SK-N-SH treated with all-trans-retinoic acid at 6 μM for 48 hours (cell line): ENCODE results near the gene ARHGAP26.

Experiments used
- ATAC-seq: fragments of 200-7000 bp; cut with Tn5 transposase; 3 replicates; pipeline ENCODE4 v1.9.1; 2020; ENCODE audit warnings: mild to moderate bottlenecking, moderate library complexity
- ARNTL ChIP-seq: fragments of 450-650 bp; formaldehyde crosslinking; IDR thresholded peaks from 2 replicates; pipeline ENCODE4 v1.5.0; 2020; ENCODE audit warnings: low read depth, mild to moderate bottlenecking, moderate library complexity, borderline replicate concordance
- BACH2 ChIP-seq: fragments of 250-450 bp; sonication (Bioruptor Pico); IDR thresholded peaks from 2 replicates; pipeline ENCODE4 v1.9.0; 2021; ENCODE audit warnings: mild to moderate bottlenecking, borderline replicate concordance
- CSDC2 ChIP-seq: fragments of 250-450 bp; sonication (Bioruptor Pico); IDR thresholded peaks from 2 replicates; pipeline ENCODE4 v1.5.0; 2020; ENCODE audit warnings: mild to moderate bottlenecking, moderate library complexity
- ESRRG ChIP-seq: fragments of 250-450 bp; sonication (Bioruptor Pico); IDR thresholded peaks from 2 replicates; pipeline ENCODE4 v1.6.1; 2021; ENCODE audit warnings: mild to moderate bottlenecking
- OSR1 ChIP-seq: fragments of 250-450 bp; sonication (Bioruptor Pico); IDR thresholded peaks from 2 replicates; pipeline ENCODE4 v1.8.0; 2022; ENCODE audit warnings: moderate library complexity, mild to moderate bottlenecking, inconsistent platforms
- PPARA ChIP-seq: fragments of 250-450 bp; sonication (Bioruptor Pico); IDR thresholded peaks from 2 replicates; pipeline ENCODE4 v1.5.0; 2020; ENCODE audit warnings: mild to moderate bottlenecking, borderline replicate concordance
- RARB ChIP-seq: fragments of 250-450 bp; sonication (Bioruptor Pico); IDR thresholded peaks from 2 replicates; pipeline ENCODE4 v1.8.0; 2021; ENCODE audit warnings: mild to moderate bottlenecking, moderate library complexity
- TCF4 ChIP-seq: fragments of 250-450 bp; sonication (Bioruptor Pico); IDR thresholded peaks from 2 replicates; pipeline ENCODE4 v1.8.0; 2021; ENCODE audit warnings: mild to moderate bottlenecking, moderate library complexity, borderline replicate concordance
- ZC3H10 ChIP-seq: fragments of 250-450 bp; sonication (Bioruptor Pico); IDR thresholded peaks from 2 replicates; pipeline ENCODE4 v1.5.1; 2021; ENCODE audit warnings: mild to moderate bottlenecking, moderate library complexity
- ZFP3 ChIP-seq: fragments of 250-450 bp; sonication (Bioruptor Pico); IDR thresholded peaks from 2 replicates; pipeline ENCODE4 v1.5.0; 2020; ENCODE audit warnings: mild to moderate bottlenecking, moderate library complexity
- ZFP30 ChIP-seq: fragments of 450-650 bp; formaldehyde crosslinking; IDR thresholded peaks from 2 replicates; pipeline ENCODE4 v1.5.0; 2022; ENCODE audit warnings: mild to moderate bottlenecking, moderate library complexity
- ZNF565 ChIP-seq: fragments of 450-650 bp; formaldehyde crosslinking; conservative IDR thresholded peaks from 2 replicates; pipeline ENCODE4 v1.5.0; 2020; ENCODE audit warnings: low read depth, mild to moderate bottlenecking, moderate library complexity
- ZNF70 ChIP-seq: fragments of 450-650 bp; formaldehyde crosslinking; IDR thresholded peaks from 2 replicates; pipeline ENCODE4 v1.5.0; 2020; ENCODE audit warnings: mild to moderate bottlenecking, moderate library complexity
- ZNF8 ChIP-seq: fragments of 450-650 bp; formaldehyde crosslinking; IDR thresholded peaks from 2 replicates; pipeline ENCODE4 v1.5.0; 2020; ENCODE audit warnings: mild to moderate bottlenecking, moderate library complexity
- TF ChIP-seq, protein P1 (sequence below): fragments of 250-450 bp; sonication (Bioruptor Pico); IDR thresholded peaks from 2 replicates; pipeline ENCODE4 v1.5.1; 2021; ENCODE audit warnings: mild to moderate bottlenecking, moderate library complexity
- TF ChIP-seq, protein P2 (sequence below): fragments of 250-450 bp; sonication (Bioruptor Pico); IDR thresholded peaks from 2 replicates; pipeline ENCODE4 v1.5.0; 2020; ENCODE audit warnings: mild to moderate bottlenecking, moderate library complexity
- TF ChIP-seq, protein P3 (sequence below): fragments of 250-450 bp; sonication (Bioruptor Pico); IDR thresholded peaks from 2 replicates; pipeline ENCODE4 v1.8.0; 2020; ENCODE audit warnings: mild to moderate bottlenecking, moderate library complexity, borderline replicate concordance
- TF ChIP-seq, protein P4 (sequence below): fragments of 250-450 bp; sonication (Bioruptor Pico); IDR thresholded peaks from 2 replicates; pipeline ENCODE4 v1.5.1; 2020; ENCODE audit warnings: low read depth, mild to moderate bottlenecking, moderate library complexity

ARHGAP26 gene

DNA sequence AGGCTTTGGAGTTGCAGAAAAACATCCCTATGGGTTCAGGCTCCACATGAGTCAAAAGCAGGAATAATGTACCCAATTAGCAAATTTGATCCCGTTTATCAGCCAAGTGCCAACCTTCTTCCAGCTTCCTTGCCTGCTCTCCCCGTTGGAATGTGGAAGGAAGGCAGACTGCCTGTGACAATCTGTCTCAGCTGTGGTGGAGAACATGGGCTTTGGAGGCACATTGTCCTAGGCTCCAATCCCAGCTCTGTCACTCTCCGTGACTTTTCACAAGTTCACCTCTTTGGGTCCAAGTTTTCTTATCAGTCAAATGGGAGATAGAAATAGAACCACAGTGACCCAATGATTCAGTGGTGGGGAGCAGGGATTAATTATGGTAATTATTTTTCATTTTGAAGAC is 113.9 kb downstream of the ARHGAP26 start:
- no peak for TF ChIP-seq PPARA
- TF ChIP-seq ZFP3 (CRISPR knock-in tag), result no peak
- no peak for TF ChIP-seq CSDC2 (CRISPR knock-in tag)
- no peak for TF ChIP-seq ZFP30 (CRISPR knock-in tag)
- TF ChIP-seq, protein P1, sequence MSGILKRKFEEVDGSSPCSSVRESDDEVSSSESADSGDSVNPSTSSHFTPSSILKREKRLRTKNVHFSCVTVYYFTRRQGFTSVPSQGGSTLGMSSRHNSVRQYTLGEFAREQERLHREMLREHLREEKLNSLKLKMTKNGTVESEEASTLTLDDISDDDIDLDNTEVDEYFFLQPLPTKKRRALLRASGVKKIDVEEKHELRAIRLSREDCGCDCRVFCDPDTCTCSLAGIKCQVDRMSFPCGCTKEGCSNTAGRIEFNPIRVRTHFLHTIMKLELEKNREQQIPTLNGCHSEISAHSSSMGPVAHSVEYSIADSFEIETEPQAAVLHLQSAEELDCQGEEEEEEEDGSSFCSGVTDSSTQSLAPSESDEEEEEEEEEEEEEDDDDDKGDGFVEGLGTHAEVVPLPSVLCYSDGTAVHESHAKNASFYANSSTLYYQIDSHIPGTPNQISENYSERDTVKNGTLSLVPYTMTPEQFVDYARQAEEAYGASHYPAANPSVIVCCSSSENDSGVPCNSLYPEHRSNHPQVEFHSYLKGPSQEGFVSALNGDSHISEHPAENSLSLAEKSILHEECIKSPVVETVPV (CRISPR knock-in tag), result no peak
- TF ChIP-seq OSR1 (CRISPR knock-in tag), result no peak
- no peak for TF ChIP-seq ZNF70
- ATAC-seq, result no peak

DNA sequence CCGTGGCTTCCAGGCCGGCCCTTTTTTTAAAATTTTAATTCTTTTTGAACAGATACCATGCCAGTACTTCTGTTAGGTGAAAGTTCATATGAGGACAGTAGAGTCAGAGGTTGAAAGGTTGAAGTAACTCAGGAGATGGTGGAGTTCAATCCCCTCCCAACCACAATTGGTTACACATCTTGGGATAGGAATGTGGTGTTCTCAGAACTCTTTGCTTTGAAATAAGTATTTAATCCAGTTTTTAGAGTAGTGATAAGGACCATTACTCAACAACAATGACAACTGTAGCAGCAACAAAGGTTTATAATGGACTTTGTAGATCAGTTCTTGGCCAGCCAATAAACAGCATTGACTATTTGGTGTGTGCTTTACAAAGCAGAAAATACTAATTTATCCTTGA is 116.0 kb downstream of the ARHGAP26 start:
- TF ChIP-seq, protein P1 (CRISPR knock-in tag), result no peak
- TF ChIP-seq OSR1 (CRISPR knock-in tag), result no peak
- TF ChIP-seq BACH2 (CRISPR knock-in tag), result no peak
- no peak for TF ChIP-seq ZNF565 (CRISPR knock-in tag)
- TF ChIP-seq TCF4 (CRISPR knock-in tag), result no peak
- no peak for TF ChIP-seq ARNTL
- no peak for TF ChIP-seq ZNF70
- no peak for TF ChIP-seq ZNF8 (CRISPR knock-in tag)
- TF ChIP-seq ESRRG (CRISPR knock-in tag), result no peak
- ATAC-seq, result no peak

DNA sequence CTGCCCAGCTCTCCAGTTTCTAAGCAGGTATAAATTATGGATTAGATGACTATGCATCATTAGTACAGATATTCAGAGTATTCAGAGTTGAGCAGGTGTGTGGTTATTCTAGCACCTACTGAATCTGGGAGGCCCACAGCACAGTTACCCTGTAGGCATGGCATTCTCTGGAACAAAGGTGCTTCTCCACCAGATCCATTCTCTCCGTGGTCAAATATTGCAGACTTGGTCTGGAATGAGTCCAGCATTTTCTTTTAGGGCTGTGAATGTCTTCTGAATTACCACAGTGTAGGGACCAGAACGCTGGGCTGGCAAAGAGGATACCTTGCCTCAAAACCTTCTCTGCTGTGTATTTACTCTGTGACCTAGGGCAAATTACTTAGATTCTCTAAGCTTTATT is 116.8 kb downstream of the ARHGAP26 start:
- TF ChIP-seq CSDC2 (CRISPR knock-in tag) (no peak), ARNTL (no peak), ZNF70 (no peak), ZC3H10 (CRISPR knock-in tag) (no peak), PPARA (no peak)
- TF ChIP-seq, protein P2, sequence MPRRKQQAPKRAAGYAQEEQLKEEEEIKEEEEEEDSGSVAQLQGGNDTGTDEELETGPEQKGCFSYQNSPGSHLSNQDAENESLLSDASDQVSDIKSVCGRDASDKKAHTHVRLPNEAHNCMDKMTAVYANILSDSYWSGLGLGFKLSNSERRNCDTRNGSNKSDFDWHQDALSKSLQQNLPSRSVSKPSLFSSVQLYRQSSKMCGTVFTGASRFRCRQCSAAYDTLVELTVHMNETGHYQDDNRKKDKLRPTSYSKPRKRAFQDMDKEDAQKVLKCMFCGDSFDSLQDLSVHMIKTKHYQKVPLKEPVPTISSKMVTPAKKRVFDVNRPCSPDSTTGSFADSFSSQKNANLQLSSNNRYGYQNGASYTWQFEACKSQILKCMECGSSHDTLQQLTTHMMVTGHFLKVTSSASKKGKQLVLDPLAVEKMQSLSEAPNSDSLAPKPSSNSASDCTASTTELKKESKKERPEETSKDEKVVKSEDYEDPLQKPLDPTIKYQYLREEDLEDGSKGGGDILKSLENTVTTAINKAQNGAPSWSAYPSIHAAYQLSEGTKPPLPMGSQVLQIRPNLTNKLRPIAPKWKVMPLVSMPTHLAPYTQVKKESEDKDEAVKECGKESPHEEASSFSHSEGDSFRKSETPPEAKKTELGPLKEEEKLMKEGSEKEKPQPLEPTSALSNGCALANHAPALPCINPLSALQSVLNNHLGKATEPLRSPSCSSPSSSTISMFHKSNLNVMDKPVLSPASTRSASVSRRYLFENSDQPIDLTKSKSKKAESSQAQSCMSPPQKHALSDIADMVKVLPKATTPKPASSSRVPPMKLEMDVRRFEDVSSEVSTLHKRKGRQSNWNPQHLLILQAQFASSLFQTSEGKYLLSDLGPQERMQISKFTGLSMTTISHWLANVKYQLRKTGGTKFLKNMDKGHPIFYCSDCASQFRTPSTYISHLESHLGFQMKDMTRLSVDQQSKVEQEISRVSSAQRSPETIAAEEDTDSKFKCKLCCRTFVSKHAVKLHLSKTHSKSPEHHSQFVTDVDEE (CRISPR knock-in tag), result no peak
- TF ChIP-seq, protein P3, sequence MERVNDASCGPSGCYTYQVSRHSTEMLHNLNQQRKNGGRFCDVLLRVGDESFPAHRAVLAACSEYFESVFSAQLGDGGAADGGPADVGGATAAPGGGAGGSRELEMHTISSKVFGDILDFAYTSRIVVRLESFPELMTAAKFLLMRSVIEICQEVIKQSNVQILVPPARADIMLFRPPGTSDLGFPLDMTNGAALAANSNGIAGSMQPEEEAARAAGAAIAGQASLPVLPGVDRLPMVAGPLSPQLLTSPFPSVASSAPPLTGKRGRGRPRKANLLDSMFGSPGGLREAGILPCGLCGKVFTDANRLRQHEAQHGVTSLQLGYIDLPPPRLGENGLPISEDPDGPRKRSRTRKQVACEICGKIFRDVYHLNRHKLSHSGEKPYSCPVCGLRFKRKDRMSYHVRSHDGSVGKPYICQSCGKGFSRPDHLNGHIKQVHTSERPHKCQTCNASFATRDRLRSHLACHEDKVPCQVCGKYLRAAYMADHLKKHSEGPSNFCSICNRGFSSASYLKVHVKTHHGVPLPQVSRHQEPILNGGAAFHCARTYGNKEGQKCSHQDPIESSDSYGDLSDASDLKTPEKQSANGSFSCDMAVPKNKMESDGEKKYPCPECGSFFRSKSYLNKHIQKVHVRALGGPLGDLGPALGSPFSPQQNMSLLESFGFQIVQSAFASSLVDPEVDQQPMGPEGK (CRISPR knock-in tag), result no peak
- TF ChIP-seq, protein P4, sequence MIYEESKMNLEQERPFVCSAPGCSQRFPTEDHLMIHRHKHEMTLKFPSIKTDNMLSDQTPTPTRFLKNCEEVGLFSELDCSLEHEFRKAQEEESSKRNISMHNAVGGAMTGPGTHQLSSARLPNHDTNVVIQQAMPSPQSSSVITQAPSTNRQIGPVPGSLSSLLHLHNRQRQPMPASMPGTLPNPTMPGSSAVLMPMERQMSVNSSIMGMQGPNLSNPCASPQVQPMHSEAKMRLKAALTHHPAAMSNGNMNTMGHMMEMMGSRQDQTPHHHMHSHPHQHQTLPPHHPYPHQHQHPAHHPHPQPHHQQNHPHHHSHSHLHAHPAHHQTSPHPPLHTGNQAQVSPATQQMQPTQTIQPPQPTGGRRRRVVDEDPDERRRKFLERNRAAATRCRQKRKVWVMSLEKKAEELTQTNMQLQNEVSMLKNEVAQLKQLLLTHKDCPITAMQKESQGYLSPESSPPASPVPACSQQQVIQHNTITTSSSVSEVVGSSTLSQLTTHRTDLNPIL (CRISPR knock-in tag), result no peak
- no peak for ATAC-seq

DNA sequence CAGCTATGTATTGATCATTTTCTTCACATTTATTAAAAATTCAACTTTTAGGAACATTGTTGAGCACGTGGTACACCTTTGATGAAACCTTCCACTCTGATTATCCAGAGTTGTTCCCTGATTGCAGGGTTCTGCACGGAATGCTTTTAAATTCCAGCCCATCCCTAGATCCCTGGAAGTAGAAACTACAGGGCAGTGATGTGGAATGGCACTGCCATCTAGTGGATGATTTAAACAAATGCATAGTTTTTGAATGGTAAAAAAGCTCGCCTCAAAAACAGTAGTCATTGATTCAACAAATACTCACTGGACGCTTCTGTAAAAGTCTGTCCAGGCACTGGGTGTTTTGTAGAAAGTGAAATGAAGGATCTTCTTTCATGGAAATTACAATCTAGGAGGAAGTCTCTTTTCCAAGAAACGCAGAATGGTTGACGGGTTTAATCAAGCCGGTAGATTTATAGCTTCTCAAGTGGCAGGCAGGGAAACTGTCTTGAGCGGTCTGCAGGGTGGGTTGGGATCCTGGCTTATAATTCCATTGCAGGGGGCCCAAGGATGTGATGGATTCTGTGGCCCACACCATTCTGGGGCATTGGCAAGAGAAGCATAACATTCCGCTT is 118.4 kb downstream of the ARHGAP26 start:
- TF ChIP-seq RARB (CRISPR knock-in tag), result no peak
- TF ChIP-seq, protein P3 (CRISPR knock-in tag), result no peak
- TF ChIP-seq PPARA, result no peak
- no peak for TF ChIP-seq ZNF8 (CRISPR knock-in tag)
- TF ChIP-seq, all 23 proteins: peak for 0
- ATAC-seq, result peak; percentile 78
